Rectal smooth muscle tissue (tissue), 1 donor: ENCODE measurements around the gene CEMP1.
A peak's percentile ranks its signal among the peaks of the same experiment; 100 is the strongest.
"Not testable (repeated sequence)": the region's sequence is repeated elsewhere in the genome, so short reads cannot be mapped to it uniquely, and the experiment has no call there.

Source experiments
- H3K27ac ChIP-seq: one replicate; pipeline ENCODE4 v1.7.0; 2013; ENCODE audit warnings: low read depth, low read length, inconsistent platforms
- H3K27me3 ChIP-seq: one replicate; pipeline ENCODE4 v1.7.0; 2013; ENCODE audit warnings: low read length; ENCODE audit not compliant: control insufficient read depth, insufficient read depth
- H3K36me3 ChIP-seq: one replicate; pipeline ENCODE4 v1.7.0; 2013; ENCODE audit warnings: low read length; ENCODE audit not compliant: control insufficient read depth, insufficient read depth
- H3K4me1 ChIP-seq: one replicate; pipeline ENCODE4 v1.7.0; 2013; ENCODE audit warnings: low read length; ENCODE audit not compliant: control insufficient read depth, insufficient read depth
- H3K4me3 ChIP-seq: one replicate; pipeline ENCODE4 v1.7.0; 2013; ENCODE audit warnings: low read length
- H3K9ac ChIP-seq: one replicate; pipeline ENCODE4 v1.7.0; 2013; ENCODE audit warnings: low read length

The CEMP1 gene

GRCh38 chr16:2531371-2531695 is at the start of gene CEMP1:
TSS of gene CEMP1 (minus strand) at chr16:2531408. CDS start at chr16:2531073, 335 bp downstream.
- Histone ChIP-seq H3K36me3 (peaks cover 7% of the 10 kb centered on the region), H3K27ac (peak within 1 kb of the TSS; percentile 88), H3K9ac (peak within 1 kb of the TSS; percentile 86), H3K27me3 (no peaks in the 10 kb centered on the region), H3K4me1 (peaks cover 6% of the 10 kb centered on the region), H3K4me3 (peak within 1 kb of the TSS; percentile 87)

DNA sequence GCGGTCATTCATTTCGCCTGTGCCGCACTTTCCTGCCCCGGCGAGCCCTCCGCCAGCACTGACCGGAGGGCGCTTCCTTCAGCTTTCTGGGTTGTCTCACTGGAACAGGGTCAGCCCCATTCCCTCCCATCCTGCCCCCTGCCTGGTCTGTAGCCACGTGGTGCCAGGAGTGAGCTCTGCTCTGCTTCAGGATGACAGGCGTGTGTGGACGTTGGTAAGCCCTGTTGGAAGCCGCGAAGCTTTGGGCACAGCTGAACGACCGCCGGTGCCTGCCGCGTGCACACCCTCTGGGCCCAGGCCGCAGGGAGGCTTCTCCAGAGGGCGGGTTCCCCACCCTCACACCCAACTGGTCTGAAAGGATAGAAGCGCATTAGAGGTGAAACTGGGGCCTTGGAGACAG is 49.6 kb upstream of the CEMP1 start:
- not testable (repeated sequence) for H3K36me3 ChIP-seq, H3K9ac ChIP-seq, H3K27me3 ChIP-seq, H3K27ac ChIP-seq, H3K4me1 ChIP-seq, H3K4me3 ChIP-seq

DNA sequence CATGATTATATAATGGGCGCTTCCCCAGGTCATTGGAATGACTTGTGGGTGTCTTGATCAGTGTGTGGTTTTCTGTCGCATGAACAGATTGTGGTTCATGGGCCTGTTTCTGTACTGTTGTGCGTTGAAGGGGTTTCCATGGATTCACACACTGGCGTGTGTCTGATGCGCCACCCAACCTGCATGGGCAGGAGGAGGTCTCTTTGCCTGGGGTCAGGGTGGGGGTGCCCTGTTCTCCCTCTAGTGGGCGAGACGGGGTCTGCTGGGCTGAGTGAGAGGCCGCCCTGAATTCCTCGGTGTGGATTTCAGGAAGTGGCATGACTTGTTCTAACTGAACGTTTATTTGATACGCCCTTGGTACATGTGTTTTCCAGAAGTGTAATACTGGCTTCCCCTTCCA is 48.9 kb upstream of the CEMP1 start:
- H3K27ac ChIP-seq, H3K9ac ChIP-seq, H3K4me3 ChIP-seq, H3K4me1 ChIP-seq, H3K27me3 ChIP-seq, H3K36me3 ChIP-seq: not testable (repeated sequence)

- H3K9ac ChIP-seq, H3K36me3 ChIP-seq, H3K4me3 ChIP-seq, H3K27me3 ChIP-seq, H3K27ac ChIP-seq, H3K4me1 ChIP-seq: not testable (repeated sequence)
These were observed 47.7 kb upstream of the CEMP1 start for GRCh38 chr16:2578905-2579304.

- H3K9ac ChIP-seq, H3K36me3 ChIP-seq, H3K27me3 ChIP-seq: not testable (repeated sequence)
These were observed 45.8 kb upstream of the CEMP1 start for GRCh38 chr16:2577044-2577443.

GRCh38 chr16:2575839-2576238 is 44.6 kb upstream of the CEMP1 start:
- H3K36me3 ChIP-seq, H3K4me1 ChIP-seq, H3K4me3 ChIP-seq, H3K27me3 ChIP-seq, H3K27ac ChIP-seq, H3K9ac ChIP-seq: not testable (repeated sequence)

More at GRCh38 chr16:2577044-2577443, 45.8 kb upstream of the CEMP1 start:
- H3K4me1 ChIP-seq, H3K27ac ChIP-seq, H3K4me3 ChIP-seq: not testable (repeated sequence)

- not testable (repeated sequence) for H3K27me3 ChIP-seq, H3K4me3 ChIP-seq, H3K27ac ChIP-seq, H3K4me1 ChIP-seq, H3K36me3 ChIP-seq, H3K9ac ChIP-seq
These were observed 41.5 kb upstream of the CEMP1 start for GRCh38 chr16:2572704-2573103.

GRCh38 chr16:2568573-2568972 is 37.4 kb upstream of the CEMP1 start:
- not testable (repeated sequence) for H3K9ac ChIP-seq, H3K27ac ChIP-seq, H3K4me3 ChIP-seq, H3K27me3 ChIP-seq, H3K4me1 ChIP-seq, H3K36me3 ChIP-seq

GRCh38 chr16:2567506-2567905 is 36.3 kb upstream of the CEMP1 start:
- not testable (repeated sequence) for H3K4me1 ChIP-seq, H3K9ac ChIP-seq, H3K4me3 ChIP-seq, H3K27ac ChIP-seq, H3K36me3 ChIP-seq, H3K27me3 ChIP-seq

DNA sequence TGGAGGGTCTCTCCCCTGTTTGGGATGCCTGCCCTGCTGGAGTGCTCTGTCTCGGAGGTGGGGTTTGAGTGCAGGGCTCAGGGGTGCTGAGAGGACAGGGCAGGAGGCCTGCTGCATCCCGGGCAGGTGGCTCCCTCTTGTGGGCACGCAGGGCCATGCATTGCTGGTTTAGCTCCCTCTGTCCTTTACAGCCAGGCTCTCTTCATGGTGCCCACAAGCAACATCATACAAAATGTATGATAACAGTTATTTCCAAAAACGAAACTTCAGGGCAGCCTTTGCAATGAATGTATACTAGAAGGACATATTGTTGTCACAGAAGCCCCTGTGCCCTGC is 29.6 kb upstream of the CEMP1 start:
- H3K4me3 ChIP-seq, H3K27me3 ChIP-seq, H3K4me1 ChIP-seq: not testable (repeated sequence)

GRCh38 chr16:2560131-2560797 is 29.1 kb upstream of the CEMP1 start:
- H3K27me3 ChIP-seq, H3K9ac ChIP-seq, H3K27ac ChIP-seq, H3K4me3 ChIP-seq, H3K4me1 ChIP-seq, H3K36me3 ChIP-seq: not testable (repeated sequence)

More for the DNA sequence above, 29.6 kb upstream of the CEMP1 start:
- not testable (repeated sequence) for H3K27ac ChIP-seq, H3K36me3 ChIP-seq, H3K9ac ChIP-seq

DNA sequence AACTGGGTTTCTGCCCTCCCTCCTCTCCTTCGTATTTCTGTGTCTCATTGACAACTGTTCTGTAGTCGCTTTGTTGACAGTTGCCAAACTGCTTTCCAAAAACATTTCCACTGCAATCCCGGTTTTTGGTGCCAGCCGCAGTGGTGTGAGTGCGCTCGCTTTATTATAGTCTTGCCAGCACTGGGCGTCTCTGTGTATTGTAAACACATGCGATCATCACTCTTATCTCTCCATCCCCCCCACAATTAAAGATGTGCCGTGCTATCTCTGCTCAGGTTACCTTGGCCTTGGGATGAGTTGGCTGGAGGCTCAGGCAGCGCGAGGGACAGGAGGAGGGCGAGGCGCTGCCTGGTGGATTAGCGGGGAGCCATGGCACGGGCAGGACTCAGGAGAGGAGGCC is 25.9 kb upstream of the CEMP1 start:
- H3K4me1 ChIP-seq, H3K36me3 ChIP-seq, H3K27me3 ChIP-seq, H3K4me3 ChIP-seq, H3K9ac ChIP-seq, H3K27ac ChIP-seq: not testable (repeated sequence)

GRCh38 chr16:2554709-2555425 is 23.7 kb upstream of the CEMP1 start:
- H3K27ac ChIP-seq = not testable (repeated sequence)

More at GRCh38 chr16:2554709-2555425, 23.7 kb upstream of the CEMP1 start:
- not testable (repeated sequence) for H3K36me3 ChIP-seq, H3K4me1 ChIP-seq, H3K4me3 ChIP-seq, H3K9ac ChIP-seq, H3K27me3 ChIP-seq
